GM12878 (cell line): ENCODE results near the gene EFNB2. TPM values are rescaled to one million over a fixed set of nuclear protein-coding genes. Genes with fewer than 3 reads are reported as not detected.

Experiments used
- ATAC-seq: fragments of 200-7000 bp; cut with Tn5 transposase; 3 replicates; pipeline ENCODE4 v1.9.1; 2020; ENCODE audit warnings: mild to moderate bottlenecking, moderate library complexity
- BruUV-seq: library from RNA; stranded (reverse); fragments of 400-500 nt; replicated peaks from 2 replicates; lab custom pipeline; 2021; lab: Mats Ljungman, UMichigan
- CTCF ChIA-PET: fragments of 300-600 bp; sonication (Branson Sonifier 250); formaldehyde crosslinking; extraction: SDS; loops from one replicate; lab custom pipeline; 2021; ENCODE audit warnings: inconsistent platforms; lab: Yijun Ruan, JAX
- POLR2A ChIA-PET: fragments of 350-600 bp; formaldehyde crosslinking; extraction: SDS; loops from one replicate; lab custom pipeline; 2021; ENCODE audit warnings: inconsistent platforms; lab: Charles Lee
- RAD21 ChIA-PET: fragments of 300-600 bp; sonication (Branson Sonifier 250); formaldehyde crosslinking; loops from one replicate; lab custom pipeline; 2023; ENCODE audit warnings: antibody characterized with exemption; ENCODE audit not compliant: unreplicated experiment; lab: Charles Lee
- SMC1A ChIA-PET: fragments of 300-600 bp; sonication (Branson Sonifier 250); formaldehyde crosslinking; loops from one replicate; lab custom pipeline; 2023; ENCODE audit not compliant: unreplicated experiment, uncharacterized antibody; lab: Charles Lee
- DNase-seq: peaks from one replicate; pipeline ENCODE4 v3.0.0-alpha.2; 2011; ENCODE audit warnings: low read depth, low spot score
- FAIRE-seq: peaks from 3 replicates; lab custom pipeline; 2011; peaks lifted over from hg19 to GRCh38; lab: Jason Lieb, UNC
- H2AFZ ChIP-seq: 2 replicates; pipeline ENCODE4 v1.6.0; 2011; ENCODE audit warnings: low read depth, low read length, control low read depth; ENCODE audit not compliant: control insufficient read depth
- H3K27ac ChIP-seq: 2 replicates; pipeline ENCODE4 v1.5.1; 2011; ENCODE audit warnings: control low read depth; ENCODE audit not compliant: control insufficient read depth, insufficient read depth
- H3K27me3 ChIP-seq, 2 experiments: replicated peaks in 1 of 2; 2 replicates each; pipeline versions ENCODE4 v1.6.0 to v1.6.1; 2011; ENCODE audit warnings: low read length in 1 of 2; ENCODE audit not compliant: control insufficient read depth in 2 of 2, insufficient read depth in 2 of 2
- H3K36me3 ChIP-seq, 2 experiments: 2 replicates each; pipeline ENCODE4 v1.5.1; 2011; ENCODE audit warnings: low read length in 1 of 2; ENCODE audit not compliant: control insufficient read depth in 2 of 2, insufficient read depth in 2 of 2
- H3K4me1 ChIP-seq: 2 replicates; pipeline ENCODE4 v1.6.1; 2011; ENCODE audit warnings: mild to moderate bottlenecking, low read length, moderate library complexity, mixed read lengths; ENCODE audit not compliant: control insufficient read depth, insufficient read depth
- H3K4me2 ChIP-seq: 2 replicates; pipeline ENCODE4 v1.6.0; 2011; ENCODE audit warnings: control low read depth; ENCODE audit not compliant: control insufficient read depth, insufficient read depth
- H3K4me3 ChIP-seq: fragments of 200-600 bp; sonication (generic); 2 replicates; pipeline ENCODE4 v1.5.1; 2016
- H3K79me2 ChIP-seq: 2 replicates; pipeline ENCODE4 v1.6.0; 2011; ENCODE audit warnings: low read length; ENCODE audit not compliant: control insufficient read depth, insufficient read depth
- H3K9ac ChIP-seq: 2 replicates; pipeline ENCODE4 v1.8.0; 2011; ENCODE audit warnings: low read length, control low read depth, mixed read lengths; ENCODE audit not compliant: control insufficient read depth, insufficient read depth
- H3K9me3 ChIP-seq: replicated peaks from 3 replicates; pipeline ENCODE4 v1.5.1; 2011; ENCODE audit warnings: mild to moderate bottlenecking, low read length; ENCODE audit not compliant: control insufficient read depth, insufficient read depth
- H4K20me1 ChIP-seq: 2 replicates; pipeline ENCODE4 v1.6.0; 2011; ENCODE audit not compliant: control insufficient read depth, insufficient read depth
- ASH2L ChIP-seq: fragments of 300-600, 200-600 bp; sonication (generic); IDR thresholded peaks from 2 replicates; pipeline ENCODE4 v1.6.1; 2017; ENCODE audit warnings: low read depth, mild to moderate bottlenecking, borderline replicate concordance
- ESRRA ChIP-seq: IDR thresholded peaks from 2 replicates; pipeline ENCODE4 v1.6.1; 2012; ENCODE audit warnings: mild to moderate bottlenecking, low read length, improper control_type of control experiment
- FOXK2 ChIP-seq: fragments of 450-650 bp; IDR thresholded peaks from 2 replicates; pipeline ENCODE4 v1.6.1; 2017; ENCODE audit warnings: mild to moderate bottlenecking, moderate library complexity
- GABPA ChIP-seq: IDR thresholded peaks from 2 replicates; pipeline ENCODE4 v1.6.1; 2014; ENCODE audit warnings: antibody characterized with exemption, low read depth, mild to moderate bottlenecking, inconsistent platforms
- KLF5 ChIP-seq: fragments of 450-650 bp; IDR thresholded peaks from 2 replicates; pipeline ENCODE4 v1.6.1; 2014; ENCODE audit warnings: mild to moderate bottlenecking; ENCODE audit not compliant: partially characterized antibody
- LARP7 ChIP-seq: fragments of 450-650 bp; IDR thresholded peaks from 2 replicates; pipeline ENCODE4 v1.6.1; 2017; ENCODE audit warnings: mild to moderate bottlenecking
- MXI1 ChIP-seq: fragments of 150-350 bp; IDR thresholded peaks from 2 replicates; pipeline ENCODE4 v1.6.1; 2011; ENCODE audit warnings: low read depth, mild to moderate bottlenecking, inconsistent platforms, low read length, improper control_type of control experiment
- NFXL1 ChIP-seq: fragments of 450-650 bp; IDR thresholded peaks from 2 replicates; pipeline ENCODE4 v1.6.1; 2017; ENCODE audit warnings: antibody characterized with exemption, mild to moderate bottlenecking, borderline replicate concordance
- PAX8 ChIP-seq: fragments of 450-650 bp; IDR thresholded peaks from 2 replicates; pipeline ENCODE4 v1.6.1; 2017; ENCODE audit warnings: mild to moderate bottlenecking, moderate library complexity
- SREBF2 ChIP-seq: IDR thresholded peaks from 2 replicates; pipeline ENCODE4 v1.6.1; 2012; ENCODE audit warnings: mild to moderate bottlenecking, low read length
- SRF ChIP-seq, 2 experiments: IDR thresholded peaks; 2 replicates each; pipeline ENCODE4 v1.6.1; 2011; ENCODE audit warnings: low read depth in 2 of 2, low read length in 2 of 2, mild to moderate bottlenecking in 1 of 2, moderate library complexity in 1 of 2
- SUPT20H ChIP-seq: IDR thresholded peaks from 2 replicates; pipeline ENCODE4 v1.6.1; 2011; ENCODE audit warnings: low read depth, mild to moderate bottlenecking, low read length, moderate library complexity, borderline replicate concordance; ENCODE audit not compliant: control insufficient read depth
- WRNIP1 ChIP-seq: IDR thresholded peaks from 2 replicates; pipeline ENCODE4 v1.6.1; 2011; ENCODE audit warnings: low read depth, low read length, improper control_type of control experiment, borderline replicate concordance
- YY1 ChIP-seq: IDR thresholded peaks from 2 replicates; pipeline ENCODE4 v1.6.1; 2011; ENCODE audit warnings: low read depth, mild to moderate bottlenecking, low read length
- in situ Hi-C: fragments of 300-500 bp; cut with MboI; formaldehyde crosslinking; loops from 9 replicates; pipeline ENCODE4 v1.14.3; 2018; ENCODE audit warnings: mixed read lengths
- intact Hi-C: fragments of 100-400 bp; cut with micrococcal nuclease; formaldehyde crosslinking; loops from one replicate; pipeline ENCODE4 v1.14.2; 2022; ENCODE audit not compliant: unreplicated experiment
- polyA plus RNA-seq, 11 experiments: library from polyadenylated mRNA; depleted of rRNA in 4 of 11; unstranded in 6 of 11; stranded (reverse) in 5 of 11; fragments of >200 nt; fragmentation: Nextera tagmentation in 4 of 11; fragmentation: Illumina TruSeq in 1 of 11; extraction: Ambion mirVana in 4 of 11; extraction: Trizol in 1 of 11; gene quantifications; 1 replicate in 1 of 11; 2 replicates in 10 of 11; pipeline versions ENCODE4 v1.2.1 to v1.2.3, GENCODE V29; 2011 to 2016; ENCODE audit warnings: inconsistent platforms in 2 of 11, missing spikeins in 2 of 11, low read depth in 1 of 11
- total RNA-seq, 4 experiments: library from RNA; depleted of rRNA in 3 of 4; stranded (reverse); fragments of >200 nt in 3 of 4; fragmentation: Illumina TruSeq in 1 of 4; extraction: Trizol in 1 of 4; gene quantifications; 2 replicates each; pipeline versions ENCODE4 v1.2.1 to v1.2.3, GENCODE V29; 2013 to 2021

EFNB2 gene
- total and polyA plus RNA-seq, 10 of the 15 experiments (the other 5 are each of a cell fraction or from before 2014, with no cell fraction given), result 0.12 to 1.5 (median 0.31) TPM; not detected in 1

DNA sequence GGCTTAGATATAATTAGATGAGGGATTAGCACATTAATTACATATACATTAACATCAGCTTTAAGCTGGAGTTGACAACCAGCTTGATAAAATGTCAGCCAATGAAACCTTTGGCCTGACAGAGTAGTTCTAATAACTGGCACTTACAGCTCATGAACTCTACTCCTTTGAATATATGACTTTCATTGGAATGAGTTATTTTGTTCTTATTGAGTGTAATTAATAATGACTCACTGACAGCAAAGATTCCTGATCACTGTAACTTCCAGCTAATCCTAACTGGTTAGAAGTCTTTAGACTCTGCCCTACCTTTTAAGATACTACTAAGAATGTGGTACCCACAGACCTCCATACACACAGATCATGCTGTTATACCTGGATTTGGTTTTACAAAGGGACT is 41.0 kb downstream of the EFNB2 start:
- intact Hi-C loops (no loop called here), in situ Hi-C loops (no loop called here)
- DNase-seq (no peak), ATAC-seq (no peak), FAIRE-seq (no peak)
- BruUV-seq, result no TSS peak
- Histone ChIP-seq H3K9ac (no peak overlapping the region), H3K79me2 (no peaks in the 10 kb centered on the region), H4K20me1 (no peaks in the 10 kb centered on the region), H3K36me3 (no peaks in the 10 kb centered on the region), H3K4me2 (no peak overlapping the region), H3K4me1 (peaks cover 6% of the 10 kb centered on the region), H3K27ac (no peak overlapping the region), H3K4me3 (no peak overlapping the region), H3K9me3 (peaks cover 2% of the 10 kb centered on the region; the same call in 1 of the 3 replicates), H2AFZ (no peak overlapping the region), H3K27me3 (no peaks in the 10 kb centered on the region)
- no peak for TF ChIP-seq ESRRA
- no peak for TF ChIP-seq ASH2L
- TF ChIP-seq WRNIP1, result no peak
- TF ChIP-seq KLF5, result no peak
- no peak for TF ChIP-seq FOXK2
- no peak for TF ChIP-seq SRF (IDR thresholded peaks at IDR 0.05; ENCODE audit: low read depth in 2 of 2, low read length in 2 of 2)
- TF ChIP-seq GABPA, result no peak
- no peak for TF ChIP-seq LARP7
- TF ChIP-seq MXI1, result no peak
- no peak for TF ChIP-seq PAX8
- TF ChIP-seq YY1, result no peak
- TF ChIP-seq SUPT20H, result no peak
- TF ChIP-seq NFXL1, result no peak
- TF ChIP-seq SREBF2, result no peak
- ChIA-PET SMC1A (interaction anchor here (0.6 to 1.7 kb wide), 6 partner anchors 10 to 415 kb away, joined by 3 to 6 read pairs (median 4); no protein-coding TSS in a partner anchor), CTCF (interaction anchor here (1.5 kb wide), 1 partner anchor 9 kb away, joined by 4 read pairs; no protein-coding TSS in a partner anchor), POLR2A (no interaction called here), RAD21 (interaction anchor here (0.9 kb wide), 1 partner anchor 43 kb away, joined by 3 read pairs; no protein-coding TSS in a partner anchor)
